ENCODE data around the gene BDKRB2. TPM values are rescaled to one million over a fixed set of nuclear protein-coding genes. Genes with fewer than 3 reads are reported as not detected.

BDKRB2 gene
- total RNA-seq, 1 donor from 2014 or later: 3.8 TPM

DNA sequence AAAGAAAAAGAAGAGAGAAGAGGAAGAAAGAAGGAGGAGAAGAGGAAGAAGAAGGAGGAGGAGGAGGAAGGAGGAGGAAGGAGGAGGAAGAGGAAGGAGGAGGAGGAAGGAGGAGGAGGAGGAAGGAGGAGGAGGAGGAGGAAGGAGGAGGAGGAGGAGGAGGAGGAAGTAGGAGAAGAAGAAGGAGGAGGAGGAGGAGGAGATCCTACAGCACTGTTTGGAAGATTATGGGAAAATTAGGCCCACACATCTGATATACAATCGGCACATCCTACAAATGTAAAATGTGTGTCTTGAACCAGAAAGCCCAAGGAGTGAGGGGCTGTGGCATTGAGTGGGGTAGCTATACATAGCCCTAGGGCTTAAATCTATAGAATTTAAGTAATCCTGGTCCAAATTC, 12.0 kb downstream of the BDKRB2 start:
- no peak overlapping the region for H3K27ac Mint-ChIP-seq (ENCODE audit: unreplicated experiment)
- H3K4me1 Mint-ChIP-seq (ENCODE audit: low read depth, unreplicated experiment): peaks cover 1% of the 10 kb centered on the region
- peaks cover 15% of the 10 kb centered on the region for H3K36me3 Mint-ChIP-seq (ENCODE audit: unreplicated experiment)
- H3K4me3 Mint-ChIP-seq (ENCODE audit: unreplicated experiment): no peak overlapping the region
- TF ChIP-seq, protein P1, sequence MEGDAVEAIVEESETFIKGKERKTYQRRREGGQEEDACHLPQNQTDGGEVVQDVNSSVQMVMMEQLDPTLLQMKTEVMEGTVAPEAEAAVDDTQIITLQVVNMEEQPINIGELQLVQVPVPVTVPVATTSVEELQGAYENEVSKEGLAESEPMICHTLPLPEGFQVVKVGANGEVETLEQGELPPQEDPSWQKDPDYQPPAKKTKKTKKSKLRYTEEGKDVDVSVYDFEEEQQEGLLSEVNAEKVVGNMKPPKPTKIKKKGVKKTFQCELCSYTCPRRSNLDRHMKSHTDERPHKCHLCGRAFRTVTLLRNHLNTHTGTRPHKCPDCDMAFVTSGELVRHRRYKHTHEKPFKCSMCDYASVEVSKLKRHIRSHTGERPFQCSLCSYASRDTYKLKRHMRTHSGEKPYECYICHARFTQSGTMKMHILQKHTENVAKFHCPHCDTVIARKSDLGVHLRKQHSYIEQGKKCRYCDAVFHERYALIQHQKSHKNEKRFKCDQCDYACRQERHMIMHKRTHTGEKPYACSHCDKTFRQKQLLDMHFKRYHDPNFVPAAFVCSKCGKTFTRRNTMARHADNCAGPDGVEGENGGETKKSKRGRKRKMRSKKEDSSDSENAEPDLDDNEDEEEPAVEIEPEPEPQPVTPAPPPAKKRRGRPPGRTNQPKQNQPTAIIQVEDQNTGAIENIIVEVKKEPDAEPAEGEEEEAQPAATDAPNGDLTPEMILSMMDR (IDR thresholded peaks at IDR 0.05; ENCODE audit: partially characterized antibody, unreplicated experiment): no peak
- H3K9me3 Mint-ChIP-seq (ENCODE audit: unreplicated experiment): peaks cover 5% of the 10 kb centered on the region
- peaks cover 2% of the 10 kb centered on the region for H3K27me3 Mint-ChIP-seq (ENCODE audit: unreplicated experiment)
- DNase-seq: no peak

DNA sequence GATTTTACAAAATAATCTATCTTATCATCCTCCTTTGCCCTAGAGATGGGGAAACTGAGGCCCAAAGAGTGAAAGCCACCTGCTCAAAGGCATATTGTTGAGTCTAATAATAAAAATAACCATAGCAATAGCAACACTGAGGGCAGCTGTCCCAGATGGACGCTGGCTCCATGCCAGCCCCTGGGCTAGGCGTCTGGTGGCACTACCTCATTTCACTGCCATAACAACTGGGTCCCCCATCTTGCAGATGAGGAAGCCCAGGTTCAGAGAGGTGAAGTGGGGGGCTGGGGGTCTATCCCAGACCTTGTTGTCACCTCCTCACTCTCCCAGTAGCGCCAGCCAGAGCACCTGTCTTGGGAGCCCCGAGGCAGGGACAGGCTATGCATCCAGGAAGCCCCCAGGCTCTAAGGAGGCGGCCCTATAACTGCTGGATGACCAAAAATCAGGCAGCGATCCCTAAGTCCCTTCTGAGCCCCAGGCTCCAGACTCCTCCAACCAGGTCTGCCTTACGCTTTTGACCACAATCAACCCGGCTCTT, 12.8 kb downstream of the BDKRB2 start:
- H3K36me3 Mint-ChIP-seq (ENCODE audit: unreplicated experiment): peaks cover 8% of the 10 kb centered on the region
- H3K4me1 Mint-ChIP-seq (ENCODE audit: low read depth, unreplicated experiment): peaks cover 1% of the 10 kb centered on the region
- peaks cover 2% of the 10 kb centered on the region for H3K27me3 Mint-ChIP-seq (ENCODE audit: unreplicated experiment)
- H3K27ac Mint-ChIP-seq (ENCODE audit: unreplicated experiment): no peak overlapping the region
- DNase-seq: no peak
- no peak overlapping the region for H3K4me3 Mint-ChIP-seq (ENCODE audit: unreplicated experiment)
- TF ChIP-seq, protein P1 (IDR thresholded peaks at IDR 0.05; ENCODE audit: partially characterized antibody, unreplicated experiment): no peak
- H3K9me3 Mint-ChIP-seq (ENCODE audit: unreplicated experiment): peaks cover 2% of the 10 kb centered on the region

DNA sequence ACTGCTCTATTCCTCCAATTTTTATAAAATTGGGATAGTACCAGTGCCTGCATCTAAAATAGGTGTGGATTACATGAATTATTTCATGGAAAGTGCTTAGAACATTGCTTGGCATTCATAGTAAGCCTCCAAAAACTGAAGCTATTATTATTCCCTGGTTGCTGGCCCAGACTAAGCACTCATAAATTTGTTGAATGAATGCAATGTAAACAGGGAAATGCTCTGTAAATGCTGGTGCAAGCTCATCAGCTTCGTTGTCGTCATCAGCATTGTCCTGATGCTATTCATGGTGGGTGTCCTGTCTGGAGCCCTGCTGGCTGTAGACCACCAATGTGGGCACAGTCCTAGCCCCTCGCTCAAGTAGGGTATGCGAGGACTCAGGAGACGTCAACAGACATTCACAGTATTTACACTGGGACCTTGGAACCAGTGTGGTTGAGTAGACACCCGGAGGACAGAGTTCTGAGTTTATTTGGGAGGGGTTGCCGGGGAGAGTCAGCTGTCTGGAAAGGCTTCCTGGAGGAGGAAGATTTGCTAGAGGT, 16.5 kb downstream of the BDKRB2 start:
- TF ChIP-seq, protein P1 (IDR thresholded peaks at IDR 0.05; ENCODE audit: partially characterized antibody, unreplicated experiment): no peak
- H3K27me3 Mint-ChIP-seq (ENCODE audit: unreplicated experiment): no peaks in the 10 kb centered on the region
- no peak overlapping the region for H3K4me3 Mint-ChIP-seq (ENCODE audit: unreplicated experiment)
- no peaks in the 10 kb centered on the region for H3K36me3 Mint-ChIP-seq (ENCODE audit: unreplicated experiment)
- no peak overlapping the region for H3K27ac Mint-ChIP-seq (ENCODE audit: unreplicated experiment)
- H3K9me3 Mint-ChIP-seq (ENCODE audit: unreplicated experiment): peaks cover 1% of the 10 kb centered on the region
- H3K4me1 Mint-ChIP-seq (ENCODE audit: low read depth, unreplicated experiment): peaks cover 2% of the 10 kb centered on the region
- DNase-seq: no peak

DNA sequence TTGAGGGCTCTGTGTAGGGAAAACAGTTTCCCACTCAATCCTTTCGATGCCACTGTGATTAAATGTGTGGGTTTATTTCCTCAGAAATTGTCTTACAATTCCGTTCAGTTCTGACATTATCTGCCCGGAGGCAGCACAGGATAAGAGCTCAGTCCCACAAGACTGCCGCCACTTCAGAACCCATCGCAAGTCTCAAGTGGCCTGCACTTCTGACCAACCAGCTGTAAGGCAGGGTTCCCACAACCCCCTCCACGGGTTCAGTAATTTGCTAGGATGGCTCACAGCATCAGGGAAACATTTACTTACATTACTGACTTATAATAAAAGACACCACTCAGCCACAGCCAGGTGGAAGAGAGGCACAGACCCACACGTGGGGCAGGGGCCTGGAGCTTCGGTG, 17.2 kb downstream of the BDKRB2 start:
- H3K4me3 Mint-ChIP-seq (ENCODE audit: unreplicated experiment): no peak overlapping the region
- no peaks in the 10 kb centered on the region for H3K27me3 Mint-ChIP-seq (ENCODE audit: unreplicated experiment)

More for the DNA sequence above, 17.2 kb downstream of the BDKRB2 start:
- DNase-seq: no peak
- peaks cover 2% of the 10 kb centered on the region for H3K4me1 Mint-ChIP-seq (ENCODE audit: low read depth, unreplicated experiment)
- TF ChIP-seq, protein P1 (IDR thresholded peaks at IDR 0.05; ENCODE audit: partially characterized antibody, unreplicated experiment): no peak
- H3K9me3 Mint-ChIP-seq (ENCODE audit: unreplicated experiment): peaks cover 1% of the 10 kb centered on the region
- H3K36me3 Mint-ChIP-seq (ENCODE audit: unreplicated experiment): no peaks in the 10 kb centered on the region
- no peak overlapping the region for H3K27ac Mint-ChIP-seq (ENCODE audit: unreplicated experiment)
